SHP77 (cell line): ENCODE measurements around the gene BARX2.

ENCODE experiments used
- DNase-seq, 2 experiments: peaks; one replicate each; lab custom pipeline; 2025; lab: John Stamatoyannopoulos, UW

Gene BARX2

DNA sequence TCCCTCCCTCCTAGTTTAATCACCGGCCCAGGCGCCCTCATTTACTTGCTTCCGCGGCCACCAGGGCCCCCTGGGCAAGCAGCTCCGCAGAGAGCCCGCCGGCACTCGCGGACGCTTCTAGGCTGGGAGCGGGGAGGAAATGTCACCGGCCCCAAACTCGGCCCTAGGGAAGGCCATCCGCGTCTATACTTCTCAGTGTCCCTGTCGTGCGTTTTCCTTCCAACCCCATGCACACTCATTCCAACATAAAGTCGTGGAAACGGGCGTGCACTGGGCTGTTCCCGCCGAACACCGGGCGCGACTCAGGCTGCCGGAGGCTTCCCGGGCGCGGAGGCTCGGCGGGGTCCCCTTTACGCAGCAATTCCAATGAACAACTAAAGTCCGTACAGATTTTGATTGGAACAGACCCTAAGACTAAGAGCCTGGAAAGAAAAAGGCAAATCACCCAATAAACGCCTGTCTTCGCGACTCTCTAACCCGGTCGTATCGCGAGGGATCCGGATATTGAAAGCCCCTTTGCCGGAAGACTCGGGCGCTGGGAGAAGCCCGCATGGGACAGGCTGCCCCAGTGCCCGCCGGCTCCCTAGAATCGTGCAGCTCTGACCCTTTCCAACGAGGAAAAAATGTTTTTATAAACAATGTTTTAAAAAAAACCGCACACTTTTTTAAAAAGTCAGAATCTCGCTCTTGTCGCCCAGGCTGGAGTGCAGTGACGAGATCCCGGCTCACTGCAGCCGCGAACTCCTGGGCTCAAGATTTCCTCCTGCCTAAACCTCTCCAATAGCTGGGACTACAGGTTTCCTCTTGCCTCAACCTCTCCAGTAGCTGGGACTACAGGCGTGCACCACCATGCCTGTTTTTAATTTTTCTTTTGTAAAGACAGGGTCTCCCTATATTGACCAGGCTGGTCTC is 1.3 kb upstream of the BARX2 start:
- DNase-seq = no peak

DNA sequence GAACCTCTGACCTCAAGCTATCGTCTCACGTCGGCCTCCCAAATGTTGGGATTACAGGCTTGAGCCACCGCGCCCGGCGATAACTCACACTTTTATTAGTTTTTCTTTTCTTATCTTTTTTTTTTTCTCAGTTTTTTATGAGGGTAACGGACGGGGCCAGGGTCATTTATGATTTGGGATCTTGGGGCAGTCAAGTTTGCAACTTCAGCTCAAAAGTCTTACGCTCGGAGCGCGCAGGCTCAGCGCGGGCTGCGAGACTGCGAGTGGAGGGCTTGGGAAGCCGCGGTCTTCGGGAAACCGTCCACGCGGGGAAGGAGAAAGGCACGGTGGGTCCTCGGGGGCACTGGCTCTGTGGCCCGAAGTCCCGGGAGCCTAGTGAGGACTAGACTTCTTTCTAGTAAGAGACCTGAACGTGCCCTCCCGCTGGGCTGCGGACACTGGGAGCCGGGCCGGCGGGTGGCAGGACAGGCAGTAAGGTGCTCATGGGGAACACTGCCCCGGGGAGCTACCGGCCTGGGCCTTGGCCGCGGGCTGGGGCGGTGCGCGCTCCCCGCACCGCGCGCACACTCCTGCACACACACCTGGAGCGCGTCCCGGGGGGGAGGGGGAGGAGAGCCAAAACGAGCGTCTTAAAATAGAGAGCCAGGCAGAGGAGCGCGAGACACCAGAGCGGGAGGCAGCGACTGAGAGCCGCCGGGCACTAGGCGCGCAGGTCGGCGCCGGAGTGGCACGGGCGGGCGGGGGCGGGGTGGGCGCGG is 476 bp upstream of the BARX2 start:
- DNase-seq = no peak

DNA sequence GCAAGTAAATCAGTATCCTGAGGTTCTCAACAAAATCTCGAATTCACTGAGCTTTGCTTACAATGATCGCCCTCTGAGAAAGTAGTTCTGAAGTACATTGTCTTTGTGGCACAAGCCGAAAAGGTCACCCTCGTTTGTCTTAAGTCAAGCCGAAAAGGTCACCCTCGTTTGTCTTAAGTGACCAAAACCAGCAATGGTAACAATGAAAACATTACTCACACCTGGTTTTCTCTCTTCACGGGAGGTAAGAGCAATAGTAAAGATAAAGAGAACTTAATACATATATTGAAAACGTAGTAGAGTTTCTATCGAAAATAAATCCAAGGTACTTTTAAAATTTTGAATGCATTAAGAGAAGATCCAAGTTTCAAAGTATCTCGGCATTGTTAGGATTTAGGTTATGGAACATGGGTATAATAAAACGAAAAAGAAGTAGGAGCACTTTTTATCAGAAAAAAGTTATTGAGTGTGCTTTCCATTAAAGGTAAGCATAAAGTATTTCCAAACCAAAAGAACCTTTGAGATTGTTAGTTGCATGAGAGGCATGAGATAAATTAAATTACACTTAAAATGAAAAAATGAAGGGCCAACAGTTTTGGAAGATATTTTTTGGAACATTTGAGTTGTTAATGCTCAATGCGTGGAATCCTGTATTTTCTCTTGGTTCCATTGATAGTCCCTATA is 1.2 kb downstream of the BARX2 start:
- DNase-seq = no peak

- DNase-seq = no peak
Measured at GRCh38 chr11:129377739-129378138, 2.1 kb downstream of the BARX2 start.

GRCh38 chr11:129380413-129380812 is 4.8 kb downstream of the BARX2 start:
- no peak for DNase-seq

GRCh38 chr11:129382583-129382982 is 6.9 kb downstream of the BARX2 start:
- no peak for DNase-seq

GRCh38 chr11:129383060-129383459 is 7.4 kb downstream of the BARX2 start:
- no peak for DNase-seq

DNA sequence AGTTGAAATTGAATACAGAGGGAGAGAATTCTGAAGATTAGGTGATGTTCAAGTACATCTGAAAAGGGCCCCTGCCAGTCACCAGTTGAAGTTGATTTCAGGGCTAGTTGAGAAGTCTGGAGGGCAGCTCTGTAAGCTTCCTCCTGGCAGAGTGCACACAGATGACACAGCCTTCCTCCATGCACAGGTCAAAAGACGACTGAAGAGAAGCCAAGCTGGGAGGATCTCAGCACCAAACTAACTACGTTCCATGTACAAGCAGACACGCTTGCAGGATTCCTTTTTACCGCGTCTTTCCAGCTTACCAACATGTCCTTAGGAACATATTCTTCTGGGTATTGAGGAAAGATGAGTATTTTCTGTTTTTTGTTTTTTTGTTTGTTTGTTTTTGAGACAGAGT is 7.9 kb downstream of the BARX2 start:
- DNase-seq = no peak

DNA sequence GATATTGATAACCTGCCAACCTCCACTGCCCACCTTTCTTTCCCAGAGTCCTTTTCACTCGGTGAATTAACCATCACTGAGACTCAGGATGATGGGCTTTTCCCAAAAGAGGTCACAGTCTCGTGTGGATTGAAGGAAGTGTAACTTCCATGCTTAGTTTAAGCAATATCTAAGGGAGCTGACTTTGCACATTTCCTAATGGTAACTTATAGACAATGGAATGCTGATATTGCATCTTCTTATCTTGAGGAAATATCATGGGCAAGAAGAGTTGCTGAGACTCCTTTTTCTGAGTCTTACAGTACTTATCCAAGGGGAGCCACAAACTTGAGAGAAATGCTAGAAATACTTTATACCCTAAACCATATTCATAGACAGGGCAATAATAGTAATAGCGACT is 8.8 kb downstream of the BARX2 start:
- DNase-seq = no peak

DNA sequence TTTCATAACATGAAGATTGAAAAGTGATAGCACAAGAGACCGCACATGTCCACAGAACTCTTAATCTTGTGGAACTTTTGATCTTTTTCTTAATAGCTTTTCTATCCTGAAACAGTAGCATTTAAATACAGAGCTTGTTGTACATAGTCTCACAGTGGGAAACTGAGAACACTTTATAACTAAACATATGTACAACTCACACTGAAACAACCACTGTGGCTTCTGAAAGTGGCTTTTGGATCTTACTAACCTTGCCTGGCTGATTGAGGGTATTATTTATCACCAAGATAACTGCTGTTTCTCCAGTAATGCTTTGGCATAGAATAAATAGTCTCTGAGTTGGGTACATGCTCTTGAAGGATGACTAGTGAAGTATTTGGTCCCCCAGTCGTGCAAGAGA is 10.2 kb downstream of the BARX2 start:
- DNase-seq = no peak

GRCh38 chr11:129386795-129387397 is 11.2 kb downstream of the BARX2 start:
- no peak for DNase-seq

DNA sequence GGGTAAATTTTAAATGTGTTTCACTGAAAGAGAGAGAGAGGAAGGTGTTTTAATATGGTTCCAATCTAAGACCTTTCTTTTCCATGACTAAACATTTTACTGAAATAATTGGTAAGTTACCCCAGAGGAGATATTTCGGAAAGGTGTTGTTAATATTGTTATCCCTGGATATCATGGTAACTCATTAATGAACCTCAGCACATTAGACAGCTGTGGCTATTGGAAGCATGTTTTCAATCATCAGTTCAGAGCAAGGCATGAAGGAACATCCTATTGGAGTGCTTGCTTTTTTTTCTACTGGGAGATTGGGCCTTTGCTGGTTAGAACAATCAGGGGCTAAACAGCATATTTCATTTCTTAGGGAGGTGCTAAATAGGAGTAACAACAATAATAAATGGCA is 11.8 kb downstream of the BARX2 start:
- no peak for DNase-seq

- no peak for DNase-seq
Measured at GRCh38 chr11:129388824-129389223, 13.2 kb downstream of the BARX2 start.

DNA sequence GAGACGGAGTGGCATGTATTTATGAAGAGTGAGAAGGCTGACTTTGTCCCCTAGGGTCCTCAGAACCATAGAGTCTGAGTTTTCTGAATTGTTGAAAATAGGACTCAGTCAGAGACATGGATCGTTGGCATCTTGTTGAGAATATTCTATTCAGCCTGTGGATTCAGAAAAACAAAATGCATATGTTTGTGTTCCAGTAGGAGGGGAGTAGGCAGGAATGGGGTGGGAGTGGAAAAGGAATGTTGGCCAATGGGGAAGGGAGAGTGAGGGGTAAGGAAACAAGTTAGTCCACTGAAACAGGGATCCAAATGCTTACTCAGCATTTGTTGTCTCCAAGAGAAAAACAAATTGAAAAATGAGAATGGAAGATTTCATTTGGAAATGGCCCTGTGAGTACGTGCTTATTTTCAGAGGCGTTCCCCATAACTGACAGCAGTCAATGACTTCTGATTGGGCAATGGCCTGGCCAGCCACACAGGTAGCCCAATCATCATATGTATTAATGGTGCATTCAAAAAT is 14.7 kb downstream of the BARX2 start:
- DNase-seq = no peak

- no peak for DNase-seq
Measured at GRCh38 chr11:129391360-129391759, 15.7 kb downstream of the BARX2 start.

DNA sequence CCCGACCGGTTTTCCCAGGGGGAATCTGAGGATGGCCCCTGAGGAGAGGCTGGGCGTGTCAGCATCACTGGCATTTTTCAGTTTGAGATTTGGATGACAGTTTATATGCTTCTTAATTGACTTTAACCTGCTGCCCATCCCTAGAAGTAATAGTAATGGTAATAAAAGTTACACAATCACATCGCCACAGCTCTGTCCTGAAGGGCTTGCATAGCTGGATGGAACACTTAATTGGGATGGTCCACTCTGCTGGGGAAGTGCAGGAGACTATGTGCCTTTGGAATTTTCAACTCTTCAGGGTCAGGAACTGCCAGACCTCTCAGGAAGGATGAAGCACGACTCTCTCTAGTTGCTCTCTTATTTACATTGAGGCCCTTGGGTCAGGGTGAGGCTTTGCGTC is 16.2 kb downstream of the BARX2 start:
- DNase-seq = no peak

DNA sequence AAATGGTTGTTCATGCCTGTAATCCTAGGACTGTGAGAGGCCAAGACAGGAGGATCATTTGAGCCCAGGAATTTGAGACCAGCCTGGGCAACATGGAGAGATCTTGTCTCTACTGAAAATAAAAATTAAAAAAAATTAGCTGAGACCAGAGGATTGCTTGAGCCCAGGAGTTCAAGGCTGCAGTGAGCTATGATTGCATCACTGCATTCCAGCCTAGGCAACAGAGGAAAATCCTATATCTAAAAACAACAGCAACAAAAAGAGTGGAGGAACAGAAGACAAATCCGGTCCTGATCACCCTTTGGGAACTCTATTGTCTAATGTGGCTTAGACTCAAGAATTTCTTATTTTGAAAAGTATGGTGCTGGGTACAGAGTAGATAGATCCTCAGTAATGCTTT is 17.3 kb downstream of the BARX2 start:
- no peak for DNase-seq

DNA sequence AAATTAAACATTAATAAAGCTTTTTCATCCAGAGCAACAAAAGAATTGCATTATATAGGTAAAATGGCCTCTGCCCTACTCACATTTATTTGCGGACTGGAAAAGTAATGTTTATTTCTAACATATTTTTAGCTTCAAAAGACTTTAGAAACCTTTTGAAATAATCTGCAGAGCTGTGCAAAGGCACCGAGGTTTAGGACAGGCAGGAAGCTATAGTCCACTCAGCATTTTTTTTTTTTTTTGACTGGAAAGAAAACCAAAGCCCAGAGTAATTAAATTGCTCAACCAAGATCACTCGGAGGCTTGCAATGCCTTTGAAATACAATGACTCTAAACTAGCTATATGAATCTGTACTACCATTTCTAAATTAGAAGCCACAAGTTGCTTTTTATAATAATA is 19.1 kb downstream of the BARX2 start:
- DNase-seq = no peak

DNA sequence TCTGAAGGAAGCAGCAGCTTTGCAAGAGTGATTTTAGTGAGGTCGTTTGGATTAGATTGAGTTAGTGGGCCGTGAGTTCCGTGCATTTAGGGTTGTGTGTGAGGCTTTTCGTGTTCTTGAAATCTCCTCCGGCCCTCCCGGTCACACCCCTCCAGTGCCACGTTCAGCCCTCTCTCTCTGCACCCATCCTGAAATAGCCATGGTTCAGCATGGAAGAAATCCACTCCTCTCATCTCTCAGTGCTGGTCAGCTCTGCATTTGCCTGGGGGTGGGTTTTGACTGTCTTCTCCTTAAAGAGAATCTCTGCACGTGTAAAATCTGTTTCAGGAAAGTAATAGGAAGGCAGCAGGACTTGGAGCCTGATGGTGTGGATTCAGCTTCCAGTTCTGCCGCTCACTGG is 19.8 kb downstream of the BARX2 start:
- DNase-seq = no peak

DNA sequence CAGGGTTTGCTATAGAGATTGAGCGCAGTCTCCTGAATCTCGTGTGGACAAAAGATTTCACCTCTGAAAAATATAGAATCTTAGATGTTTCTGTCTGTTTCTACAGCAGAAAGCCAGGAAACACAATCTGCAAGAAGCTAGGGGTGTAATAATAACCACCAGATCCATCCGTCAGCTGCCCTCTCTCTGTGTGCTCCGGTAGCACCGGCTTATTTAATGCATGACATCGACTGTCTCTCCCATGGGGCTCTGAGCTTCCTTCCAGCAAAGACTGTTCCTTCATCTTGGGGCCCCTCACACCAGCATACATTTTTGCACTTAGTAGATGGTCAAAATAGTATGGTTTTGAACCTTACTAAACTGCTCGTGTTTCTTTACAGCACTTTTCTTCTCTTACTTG is 20.2 kb downstream of the BARX2 start:
- DNase-seq = no peak

DNA sequence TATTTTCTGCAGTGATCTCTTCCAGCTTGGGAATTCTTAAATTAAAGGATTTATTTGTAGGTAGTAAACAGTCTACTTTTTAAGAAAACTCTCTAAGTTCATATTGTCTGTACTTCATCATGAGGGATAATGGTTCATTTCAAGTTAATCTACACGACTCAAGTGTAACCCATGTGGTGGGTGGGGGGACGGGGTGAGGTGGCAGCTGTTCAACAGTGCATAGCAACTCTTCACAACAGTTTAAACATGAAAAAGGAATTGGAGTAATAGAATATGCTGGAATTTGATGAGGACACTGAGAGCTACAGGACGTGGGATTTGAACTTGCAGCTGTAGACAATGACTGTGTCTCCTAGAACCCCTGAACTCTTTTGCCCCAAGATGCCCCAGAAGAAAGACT is 20.8 kb downstream of the BARX2 start:
- DNase-seq = no peak
